T-helper 2 cell treated with Interferon-gamma antibody and Interleukin-4, amounts not matched to agents 100 ng/mL and 5 ng/mL, for 36 hours (primary cell): ENCODE data around the gene MAP7D2. TPM values are rescaled to one million over a fixed set of nuclear protein-coding genes. Genes with fewer than 3 reads are reported as not detected.

Experiments
- intact Hi-C: fragments of 100-400 bp; cut with micrococcal nuclease; formaldehyde crosslinking; loops from one replicate; pipeline ENCODE4 v1.15.1; 2023
- total RNA-seq: library from RNA; stranded (reverse); gene quantifications from 2 replicates; pipeline ENCODE4 v1.2.3, GENCODE V29; 2022

Gene MAP7D2
- total RNA-seq, 1 donor from 2014 or later = 0.23 TPM

DNA sequence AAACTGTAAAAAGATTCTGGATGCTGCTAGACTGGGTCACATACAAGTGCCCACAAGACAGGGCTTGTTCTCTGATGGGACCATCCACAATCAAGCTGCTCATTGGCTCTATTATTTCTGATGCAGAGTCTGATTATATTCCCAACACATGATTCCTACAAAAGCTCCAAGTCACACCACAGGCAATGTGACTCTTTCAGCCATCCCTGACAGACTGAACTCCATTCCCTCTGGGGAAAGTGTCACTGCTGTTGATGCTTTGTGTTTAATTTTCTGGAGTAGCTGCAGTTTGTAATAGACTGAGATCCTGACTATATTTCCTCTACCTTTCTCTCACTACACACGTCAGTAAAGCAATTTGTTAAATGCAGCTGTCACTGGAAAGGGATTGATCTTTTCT, 70.5 kb downstream of the MAP7D2 start:
- intact Hi-C loops = no loop called here

DNA sequence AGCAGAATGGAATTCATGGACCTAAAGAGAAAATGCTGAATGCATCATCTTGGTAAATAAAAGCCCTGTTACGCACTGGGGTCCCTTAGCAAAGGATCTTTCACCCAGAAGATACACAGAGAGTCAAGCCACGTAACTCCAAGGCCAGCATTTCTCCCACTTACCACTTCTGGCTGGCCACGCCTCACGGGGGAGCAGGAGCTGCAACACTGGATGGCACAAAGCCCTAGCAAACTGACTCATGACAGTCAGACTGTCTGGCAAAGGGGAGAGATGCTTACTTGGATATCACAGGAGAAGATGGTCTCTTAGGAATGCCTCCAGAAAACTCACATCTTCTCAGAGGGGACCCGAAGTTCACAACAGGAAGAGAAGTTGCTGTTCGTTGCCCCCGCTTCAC, 74.5 kb downstream of the MAP7D2 start:
- intact Hi-C loops = no loop called here

DNA sequence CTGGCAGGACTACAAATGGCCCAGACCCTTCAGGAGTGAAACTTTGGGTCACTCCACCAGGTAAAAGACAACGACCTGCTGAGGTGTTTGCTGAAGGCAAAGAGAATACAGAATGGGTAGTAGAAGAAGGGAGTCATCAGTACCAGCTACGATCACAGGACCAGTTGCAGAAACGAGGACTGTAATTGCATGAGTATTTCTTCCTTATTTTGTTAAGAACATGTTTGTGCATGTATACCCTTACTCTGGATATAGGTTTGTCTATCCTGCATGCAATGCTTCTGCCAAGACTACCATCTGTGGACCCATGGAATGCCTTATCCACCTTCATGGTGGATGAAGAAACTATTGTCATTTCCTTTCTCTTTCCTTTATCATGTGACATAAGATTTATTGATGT, 77.7 kb downstream of the MAP7D2 start:
- intact Hi-C loops = no loop called here

DNA sequence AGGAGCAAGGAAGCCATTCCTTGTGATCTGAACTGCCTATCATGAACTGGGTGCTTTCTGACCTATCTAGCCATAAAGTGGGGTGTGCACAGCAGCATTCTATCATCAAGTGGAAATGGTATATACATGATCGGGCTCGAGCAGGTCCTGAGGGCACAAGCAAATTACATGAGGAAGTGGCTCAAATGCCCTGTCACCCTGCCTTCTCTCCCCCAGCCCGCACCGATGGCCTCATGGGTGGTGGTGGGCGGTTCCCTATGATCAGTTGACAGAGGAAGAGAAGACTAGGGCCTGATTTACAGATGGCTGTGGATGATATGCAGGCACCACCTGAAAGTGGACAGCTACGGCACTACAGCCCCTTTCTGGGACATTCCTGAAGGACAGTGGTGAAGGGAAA, 79.5 kb downstream of the MAP7D2 start:
- intact Hi-C loops = no loop called here

DNA sequence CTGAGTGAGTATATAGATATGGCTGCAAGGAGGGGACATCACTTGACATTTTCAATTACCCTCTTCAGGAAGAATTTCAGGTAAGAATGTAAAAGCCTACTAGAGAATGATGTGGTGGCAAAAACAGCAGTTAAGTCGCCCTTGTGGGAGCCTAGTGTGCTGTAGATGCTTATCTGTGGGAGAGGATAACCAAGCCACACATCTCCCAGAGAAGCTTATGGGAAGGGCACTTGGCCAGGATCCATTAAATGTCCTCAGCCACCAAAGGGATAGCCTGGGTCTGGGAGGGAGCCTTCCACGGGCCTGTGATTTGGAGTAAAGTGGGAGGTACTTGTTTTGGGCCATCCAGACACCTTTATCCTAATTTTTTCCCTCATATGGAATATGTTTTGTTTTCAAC, 84.5 kb downstream of the MAP7D2 start:
- intact Hi-C loops = no loop called here

DNA sequence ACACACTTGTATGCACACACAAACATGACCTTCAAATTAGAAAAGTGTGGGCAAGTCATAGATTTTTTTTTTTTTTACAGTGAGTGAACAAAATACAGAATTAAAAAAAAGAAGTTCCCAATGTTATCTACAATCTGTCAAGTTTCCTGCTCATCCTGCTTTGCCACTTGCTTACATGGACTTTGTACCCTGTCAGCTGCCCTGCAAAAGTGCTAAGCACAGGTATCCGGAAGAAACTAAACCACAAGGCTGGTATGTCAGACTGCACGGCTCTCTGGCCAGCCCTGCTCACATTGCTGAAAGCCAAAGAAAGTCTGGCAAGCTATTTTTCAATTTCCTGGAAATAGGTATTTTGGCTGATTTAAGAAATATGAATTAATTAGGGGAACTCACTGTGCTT, 87.0 kb downstream of the MAP7D2 start:
- intact Hi-C loops = no loop called here

DNA sequence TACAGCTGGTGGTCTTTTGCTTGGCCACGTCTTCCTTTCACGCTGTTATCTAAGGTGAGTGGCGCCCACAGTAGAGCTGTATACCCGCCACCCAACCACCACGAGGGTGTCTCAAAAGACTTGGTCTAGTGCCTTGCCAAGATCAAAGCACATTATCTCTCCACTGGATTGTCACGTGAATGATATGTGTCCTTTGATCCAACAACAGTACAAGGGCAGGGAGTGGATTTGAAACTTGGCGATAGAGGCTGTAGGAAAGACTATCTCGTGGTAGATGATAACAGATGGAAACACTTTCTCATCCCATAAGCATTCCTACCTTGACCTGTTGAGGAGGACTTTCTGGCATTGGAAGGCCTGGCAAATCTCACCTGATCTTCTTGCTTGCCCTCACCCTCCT, 88.1 kb downstream of the MAP7D2 start:
- intact Hi-C loops = no loop called here

DNA sequence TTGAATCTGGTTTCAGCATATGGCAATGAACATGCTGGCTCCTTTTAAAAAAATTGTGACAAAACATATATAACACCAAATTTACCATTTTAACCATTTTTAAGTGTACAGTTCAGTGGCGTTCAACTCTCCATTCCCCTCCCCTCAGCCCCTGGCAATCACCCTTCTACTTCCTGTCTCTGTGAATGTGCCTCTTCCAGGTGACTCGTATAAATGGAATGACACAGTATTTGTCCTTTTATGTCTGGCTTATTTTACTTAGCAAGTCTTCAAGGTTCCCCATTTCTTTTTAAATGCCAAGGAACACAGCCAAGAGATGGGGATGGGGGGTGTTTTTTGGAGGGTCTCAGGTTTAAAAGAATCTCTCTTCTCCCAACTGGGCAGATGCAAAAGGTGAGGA, 90.4 kb downstream of the MAP7D2 start:
- intact Hi-C loops = no loop called here

DNA sequence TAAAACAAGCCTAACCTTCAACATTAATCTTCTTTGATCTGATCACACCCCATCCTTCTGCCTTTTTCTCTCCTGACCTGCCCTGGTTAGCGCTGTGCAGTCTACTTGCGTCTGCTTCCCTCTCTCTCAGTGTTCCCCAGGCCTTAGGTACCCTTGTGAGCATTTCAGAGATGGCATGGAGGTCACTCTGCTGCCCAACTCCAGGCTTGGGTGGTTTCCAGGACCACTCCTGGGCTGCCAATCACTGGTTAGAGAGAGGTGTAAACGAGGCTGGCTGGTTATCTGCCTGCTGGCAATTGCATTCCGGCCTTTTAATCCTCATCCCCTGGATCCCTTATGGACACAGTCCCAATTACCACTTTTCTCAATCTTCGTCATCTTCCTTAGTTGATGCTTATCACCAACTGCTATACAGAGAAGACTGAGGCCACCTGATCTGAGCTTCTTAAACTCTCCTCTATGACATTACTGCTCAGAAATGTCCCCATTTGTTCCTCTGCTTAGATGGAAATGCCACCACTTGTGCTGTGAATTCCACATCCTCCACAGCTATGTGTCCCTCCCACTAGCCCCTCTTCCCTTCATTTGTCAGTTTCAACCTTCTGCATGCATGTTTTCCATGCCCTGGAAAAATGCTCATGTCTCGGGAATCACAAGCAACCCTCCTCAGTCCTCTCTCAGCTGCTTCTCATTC, 96.9 kb downstream of the MAP7D2 start:
- intact Hi-C loops = no loop called here

DNA sequence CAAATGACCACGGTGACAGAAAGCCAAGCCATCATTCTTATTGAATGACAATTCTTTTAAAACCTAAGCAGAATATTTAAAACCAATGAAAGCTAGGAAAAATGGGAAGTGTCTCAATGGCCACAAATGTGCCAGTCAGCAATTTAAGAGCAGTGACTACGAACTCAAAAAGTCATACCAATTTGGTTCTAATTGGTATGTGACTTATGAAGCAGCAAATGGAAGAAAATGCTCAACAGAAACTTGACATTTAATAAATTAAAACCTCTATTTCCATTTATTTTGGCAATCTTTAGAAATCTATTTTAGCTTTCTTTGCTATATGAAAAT, 100.1 kb downstream of the MAP7D2 start:
- intact Hi-C loops = no loop called here

DNA sequence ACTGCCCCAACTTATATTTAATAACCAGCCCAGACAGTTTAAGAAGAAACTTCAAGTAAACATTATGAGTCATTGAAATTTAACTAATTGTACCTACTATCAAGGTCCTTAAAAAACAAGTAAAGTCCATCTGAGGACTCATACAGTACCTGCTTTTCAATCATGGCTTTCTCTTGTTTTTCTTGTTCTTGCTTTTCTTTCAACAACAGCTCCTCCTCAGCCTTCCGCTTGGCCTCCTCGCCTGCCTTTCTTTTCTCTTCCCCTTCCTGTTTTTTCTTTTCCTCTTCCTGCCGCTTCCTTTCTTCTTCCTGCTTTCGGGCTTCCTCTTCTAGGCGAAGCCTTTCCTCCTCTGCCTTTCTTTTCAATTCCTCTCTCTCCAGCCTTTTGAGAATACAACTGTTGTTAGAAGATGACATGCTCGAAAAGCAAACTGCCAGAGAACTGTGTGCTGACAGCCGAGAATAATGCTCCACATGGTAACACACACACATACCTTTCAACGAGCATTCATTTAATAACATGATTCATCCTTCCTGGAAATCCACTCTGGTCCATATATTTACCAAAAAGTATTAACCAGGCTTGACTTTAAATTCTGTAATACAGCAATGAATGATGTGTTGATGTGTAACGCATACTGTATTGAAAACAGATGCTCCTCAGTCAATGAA, 100.6 kb downstream of the MAP7D2 start:
- intact Hi-C loops = no loop called here

DNA sequence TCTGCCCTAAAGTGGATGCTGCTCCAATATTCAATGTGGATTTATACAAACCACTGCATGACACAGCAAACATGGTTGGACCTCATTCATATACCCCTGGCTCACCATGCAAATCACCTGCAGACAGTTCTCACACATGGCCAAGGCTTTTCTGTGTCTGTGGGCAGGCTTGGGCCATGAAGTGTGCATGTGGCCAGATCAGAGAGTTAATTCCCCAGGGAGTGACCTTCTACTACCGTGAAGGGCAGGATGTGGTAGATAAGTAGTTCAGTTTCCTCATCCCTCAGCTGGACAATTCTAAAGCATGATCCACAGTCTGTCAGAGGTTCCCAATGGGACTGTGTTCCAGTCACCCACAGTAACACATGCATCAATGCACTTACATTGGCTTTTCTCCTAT, 101.3 kb downstream of the MAP7D2 start:
- intact Hi-C loops = no loop called here

DNA sequence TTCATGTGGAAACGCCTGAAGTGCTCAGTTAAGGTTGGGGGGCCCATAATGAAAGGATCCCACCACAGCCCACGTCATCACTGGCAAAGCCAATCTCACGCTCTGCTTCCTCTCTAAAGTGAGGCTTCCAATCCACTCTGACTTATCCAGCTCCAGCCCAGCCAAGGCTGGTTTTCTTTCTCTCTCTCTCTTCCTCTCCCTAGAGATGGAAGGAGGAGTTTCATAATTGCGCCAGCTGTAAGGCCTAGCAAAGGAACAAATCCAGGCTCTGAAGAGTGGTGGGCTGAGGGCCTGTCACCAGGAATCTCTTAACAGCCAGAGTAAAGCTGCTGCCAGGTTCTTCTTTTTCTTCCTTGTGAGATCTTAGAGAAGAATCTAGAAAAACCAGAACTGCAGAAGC, 105.1 kb downstream of the MAP7D2 start:
- intact Hi-C loops = no loop called here

DNA sequence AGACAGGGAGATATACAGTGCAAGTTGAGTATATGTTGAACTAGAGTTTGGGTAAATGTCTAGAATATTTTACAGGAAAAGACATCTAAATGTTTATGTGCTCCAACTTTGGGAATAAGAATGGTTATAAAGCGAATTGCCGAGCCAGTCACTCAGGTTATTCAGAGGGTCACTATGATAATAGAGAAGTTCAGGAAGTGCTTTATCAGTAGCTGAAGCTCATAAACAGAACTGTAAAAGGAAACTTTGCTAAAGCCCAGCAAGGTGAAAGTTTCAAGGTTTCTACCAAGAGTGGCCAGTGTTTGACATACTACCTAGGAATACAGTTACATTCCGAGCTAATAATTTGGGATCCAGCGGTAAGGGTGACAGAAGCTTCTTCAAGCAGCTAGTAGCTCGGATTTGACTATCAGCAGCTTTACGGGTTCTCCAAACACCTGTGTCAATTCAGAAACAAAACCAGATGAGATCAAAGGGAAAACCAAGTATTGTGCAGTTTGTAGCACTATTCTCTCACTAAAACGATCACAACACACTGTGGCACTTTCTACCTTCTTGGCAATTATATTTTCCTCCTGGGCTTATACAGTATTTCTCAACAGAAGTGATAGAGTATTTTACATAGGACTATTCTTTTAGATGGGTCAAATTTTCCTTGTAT, 108.6 kb downstream of the MAP7D2 start:
- intact Hi-C loops = no loop called here

DNA sequence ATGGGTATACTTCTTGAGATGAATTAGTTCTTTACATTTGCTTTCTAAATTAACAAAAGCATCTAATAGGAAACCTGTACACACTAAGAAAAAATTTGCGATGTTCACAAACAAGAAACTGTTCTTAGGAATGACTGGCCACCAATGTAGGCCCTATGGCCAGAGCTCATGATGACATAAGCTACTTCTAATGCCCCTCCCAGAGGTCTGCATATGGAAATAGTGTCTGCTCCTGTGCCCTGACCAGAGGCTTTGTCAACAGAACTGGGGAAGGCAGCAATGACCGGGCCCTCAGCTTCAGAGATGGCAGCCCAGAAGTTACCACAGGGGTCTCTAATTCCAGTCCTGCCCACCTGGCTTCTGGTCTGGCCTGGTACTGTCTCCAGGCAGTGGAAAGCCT, 110.8 kb downstream of the MAP7D2 start:
- intact Hi-C loops = no loop called here

DNA sequence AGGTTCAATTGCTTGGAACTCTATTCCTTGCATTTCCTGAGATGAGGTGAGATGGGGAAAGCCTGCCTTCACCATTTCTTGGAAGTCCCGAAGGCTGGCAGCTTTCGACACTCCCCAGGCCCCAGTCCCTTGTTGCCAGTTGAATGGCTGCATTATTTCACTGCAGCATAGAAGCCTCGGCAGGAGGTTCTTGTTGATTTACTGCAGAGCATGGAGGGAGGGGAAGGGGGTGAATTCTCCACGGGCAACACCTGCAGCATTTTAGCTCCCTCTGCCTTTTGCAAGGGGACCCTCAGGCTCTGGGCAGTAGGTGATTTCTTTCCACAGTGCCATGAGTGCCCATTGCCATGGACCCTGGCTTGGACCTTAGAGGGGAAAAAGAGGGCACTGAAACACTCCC, 115.1 kb downstream of the MAP7D2 start:
- intact Hi-C loops = no loop called here

DNA sequence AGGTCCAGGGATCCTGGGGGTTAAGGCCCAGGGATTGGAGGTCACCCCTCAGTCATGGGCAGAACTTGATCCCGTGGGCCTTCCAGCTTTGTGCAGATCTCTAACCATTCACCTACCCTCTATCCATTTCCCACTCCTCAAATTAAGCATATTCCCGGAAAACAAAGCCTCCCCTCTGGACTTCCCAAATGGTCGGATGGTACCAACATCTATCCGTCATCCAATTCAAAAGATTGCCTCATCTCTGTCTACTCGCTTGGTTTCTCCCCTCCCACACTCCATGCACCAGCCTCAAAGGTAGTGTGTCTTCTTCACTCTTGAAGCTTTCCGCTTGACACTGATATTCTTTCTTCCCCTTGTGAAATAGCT, 125.4 kb downstream of the MAP7D2 start:
- intact Hi-C loops = loop anchor here (1.0 to 10.0 kb wide), 6 partner anchors 87 to 1009 kb away; partner anchors contain the start of genes EIF1AX, PHKA2 and RPS6KA3

DNA sequence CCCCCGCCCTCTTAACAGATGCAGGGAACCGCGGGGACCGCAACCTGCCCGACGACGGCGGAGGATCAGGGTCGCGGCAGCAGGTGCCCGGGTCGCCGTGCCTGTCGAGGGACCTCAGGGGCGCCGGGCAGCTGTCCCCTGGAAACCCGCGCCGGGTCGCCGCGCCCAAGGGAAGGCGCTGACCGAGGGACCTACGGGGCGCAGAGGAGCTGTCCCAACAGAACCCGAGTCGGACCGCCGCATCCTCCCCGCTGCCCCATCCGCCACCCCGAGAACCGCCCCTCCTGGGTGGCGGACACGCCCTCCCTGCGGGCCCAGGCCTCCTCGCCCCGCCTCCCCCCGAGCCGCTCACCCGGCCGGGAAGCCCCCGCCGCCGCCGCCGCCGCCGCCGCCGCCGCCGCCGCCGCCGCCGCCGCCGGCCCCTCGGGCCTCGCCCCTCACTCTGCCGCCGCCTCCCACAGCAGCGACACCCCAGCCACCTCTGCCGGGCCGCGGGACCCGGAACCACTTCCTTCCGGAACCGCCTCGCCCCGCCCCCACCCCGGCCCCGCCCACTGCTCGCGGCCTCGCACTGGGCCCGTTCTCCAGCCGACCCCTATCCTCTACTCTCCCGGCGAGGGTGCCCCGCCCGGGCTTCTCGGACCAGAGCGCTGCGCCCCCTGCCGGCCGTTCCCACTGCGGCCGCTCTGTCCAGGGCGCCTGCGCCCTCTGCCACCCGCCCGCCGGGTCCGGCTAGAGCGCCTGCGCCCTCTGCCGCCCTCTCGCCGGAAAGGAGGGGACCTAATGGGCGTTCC, 126.0 kb downstream of the MAP7D2 start, which contains the start of gene BCLAF3:
BCLAF3 (minus strand) TSS at position 506 of the 794 bp plus-strand sequence. CDS start 20,797 bp downstream, outside the sequence.
- intact Hi-C loops = loop anchor here (1.0 to 10.0 kb wide), 6 partner anchors 86 to 1008 kb away; partner anchors contain the start of genes EIF1AX, PHKA2 and RPS6KA3

DNA sequence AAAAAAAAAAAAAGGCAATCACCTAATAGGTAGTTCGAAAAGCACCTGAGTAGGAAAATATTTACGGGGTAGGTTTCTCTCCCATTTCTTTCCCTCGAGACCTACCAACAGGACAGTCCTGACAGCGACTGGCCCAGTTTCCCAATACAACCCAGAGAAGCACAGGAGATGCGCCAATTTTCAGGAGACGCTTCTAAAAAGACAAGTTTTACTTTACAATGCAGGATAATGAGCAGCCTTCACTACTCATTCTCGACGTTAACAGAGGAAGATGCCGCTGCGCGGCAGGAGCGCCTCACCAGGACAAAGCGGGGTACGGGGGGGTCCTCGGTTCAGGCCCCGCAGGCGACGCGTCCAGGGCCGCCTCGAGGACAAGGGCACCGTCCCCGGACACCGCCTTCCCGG, 126.6 kb downstream of the MAP7D2 start:
- intact Hi-C loops = loop anchor here (2.0 to 10.0 kb wide), 4 partner anchors 151 to 1008 kb away; partner anchors contain the start of genes EIF1AX, PHKA2 and RPS6KA3

DNA sequence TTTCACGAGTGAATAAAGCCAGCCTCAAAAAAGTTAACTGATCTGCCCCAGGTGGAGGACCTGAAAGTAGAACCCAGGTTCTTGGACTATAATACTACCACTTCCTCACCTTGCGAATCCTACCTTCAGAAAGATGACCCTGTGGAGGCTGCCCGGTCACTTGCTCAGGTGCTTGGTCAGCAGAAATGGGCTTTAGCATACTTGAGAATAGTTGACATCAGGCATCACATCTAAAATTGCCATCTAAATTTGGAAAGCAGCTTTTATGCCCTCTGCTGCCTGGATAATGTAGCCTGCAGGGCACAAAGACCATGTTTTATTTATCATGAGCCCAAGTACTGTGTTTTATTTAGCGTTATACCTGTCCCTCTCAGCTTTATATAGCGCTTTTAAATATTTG, 128.9 kb downstream of the MAP7D2 start:
- intact Hi-C loops = no loop called here

DNA sequence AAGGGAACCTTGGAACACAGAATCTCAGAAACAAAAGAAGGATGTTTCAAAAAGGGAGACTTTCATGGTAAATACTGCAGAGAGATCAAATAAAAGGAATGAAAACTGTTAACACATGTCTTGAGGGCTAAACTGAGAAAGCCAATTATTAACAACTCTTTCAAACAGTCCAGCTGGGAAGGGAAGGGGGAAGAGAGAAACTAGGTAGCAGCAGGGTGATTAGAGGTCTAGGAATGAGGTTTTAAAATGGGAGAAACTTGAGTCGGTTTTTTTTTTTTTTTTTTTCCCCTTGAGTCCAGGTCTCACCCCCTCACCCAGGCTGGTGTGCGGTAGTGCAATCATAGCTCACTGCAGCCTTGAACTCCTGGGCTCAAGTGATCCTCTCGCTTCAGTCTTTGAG, 130.2 kb downstream of the MAP7D2 start:
- intact Hi-C loops = no loop called here

DNA sequence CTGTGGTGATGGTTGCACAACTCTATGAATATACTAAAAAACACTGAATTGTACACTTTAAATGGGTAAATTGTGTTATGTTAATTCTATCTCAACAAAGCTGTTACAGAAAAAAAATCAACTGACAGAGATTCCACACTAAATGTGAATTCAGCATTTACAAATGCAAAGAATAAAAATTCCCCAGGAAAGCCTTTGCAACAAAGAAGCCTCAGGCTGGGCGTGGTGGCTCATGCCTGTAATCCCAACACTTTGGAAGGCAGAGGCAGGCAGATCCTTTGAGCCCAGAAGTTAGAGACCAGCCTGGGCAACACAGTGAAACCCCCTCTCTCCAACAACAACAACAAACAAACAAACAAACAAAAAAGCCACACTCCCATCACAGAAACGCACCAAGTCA, 134.8 kb downstream of the MAP7D2 start:
- intact Hi-C loops = no loop called here
